Colonic mucosa (tissue), 4 donors: ENCODE results near the gene FBXL22. TPM values are rescaled to one million over a fixed set of nuclear protein-coding genes. Genes with fewer than 3 reads are reported as not detected.

Experiments
- DNase-seq: peaks from one replicate; pipeline ENCODE4 v3.0.0-alpha.2; 2020
- H3K27ac ChIP-seq: fragments of 200-600 bp; one replicate; pipeline ENCODE4 v1.8.0; 2021
- H3K27me3 ChIP-seq: fragments of 200-600 bp; one replicate; pipeline ENCODE4 v1.8.0; 2021
- H3K36me3 ChIP-seq: fragments of 200-600 bp; one replicate; pipeline ENCODE4 v1.8.0; 2021
- H3K4me1 ChIP-seq: fragments of 200-600 bp; one replicate; pipeline ENCODE4 v1.8.0; 2021; ENCODE audit warnings: mild to moderate bottlenecking
- H3K4me3 ChIP-seq: fragments of 200-600 bp; one replicate; pipeline ENCODE4 v1.8.0; 2021
- H3K9ac ChIP-seq, 2 donors: one replicate each; pipeline ENCODE4 v1.7.0; 2013; ENCODE audit warnings: control low read depth in 2 of 2, low read depth in 2 of 2, low read length in 2 of 2
- H3K9me3 ChIP-seq: fragments of 200-600 bp; one replicate; pipeline ENCODE4 v1.8.0; 2021
- intact Hi-C: fragments of 100-400 bp; cut with DNase I; formaldehyde crosslinking; loops from one replicate; pipeline ENCODE4 v1.14.1; 2022
- total RNA-seq, 2 donors: library from RNA; stranded (reverse); fragmentation: NEBNext Ultra II Directional in 1 of 2; extraction: Animal tissue kit (Norgen Biotek cat#: 25700) in 1 of 2; gene quantifications; one replicate each; pipeline ENCODE4 v1.2.1, GENCODE V29; 2021
- TF ChIP-seq, protein P1 (sequence below): fragments of 200-600 bp; IDR thresholded peaks from one replicate; pipeline ENCODE4 v1.8.0; 2022; ENCODE audit warnings: antibody characterized with exemption, mild to moderate bottlenecking
- donor health status: healthy.
- donor health status: DM: no; HTN: no; CAD: no.
- donor health status: DM: no; HTN: no; CAD: no.

The FBXL22 gene
- total RNA-seq, 2 donors from 2014 or later, result 2.1 to 4.4 TPM

DNA sequence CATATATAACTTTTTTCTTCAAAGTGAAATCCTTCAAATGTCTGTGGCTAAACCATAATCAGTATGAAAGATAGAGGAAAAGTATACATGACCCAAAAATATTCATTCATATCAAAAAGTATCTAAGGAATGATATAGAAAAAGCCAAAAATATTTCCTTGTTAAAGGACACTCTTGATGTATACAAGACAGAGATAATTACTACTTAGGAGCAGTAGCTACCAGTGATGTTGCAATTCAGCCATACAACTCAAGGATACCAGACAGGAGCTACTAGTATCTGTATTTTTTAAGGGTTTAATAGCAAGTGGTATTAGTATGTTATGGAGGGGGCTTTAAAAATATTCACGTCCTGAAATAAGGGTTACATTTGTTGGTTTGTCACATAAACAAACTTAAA, 37.0 kb downstream of the FBXL22 start:
- no peak for DNase-seq
- no peak overlapping the region for H3K4me3 ChIP-seq
- H3K4me1 ChIP-seq, result no peaks in the 10 kb centered on the region
- H3K36me3 ChIP-seq, result no peaks in the 10 kb centered on the region
- no peaks in the 10 kb centered on the region for H3K27me3 ChIP-seq
- no peaks in the 10 kb centered on the region for H3K9me3 ChIP-seq
- TF ChIP-seq, protein P1, sequence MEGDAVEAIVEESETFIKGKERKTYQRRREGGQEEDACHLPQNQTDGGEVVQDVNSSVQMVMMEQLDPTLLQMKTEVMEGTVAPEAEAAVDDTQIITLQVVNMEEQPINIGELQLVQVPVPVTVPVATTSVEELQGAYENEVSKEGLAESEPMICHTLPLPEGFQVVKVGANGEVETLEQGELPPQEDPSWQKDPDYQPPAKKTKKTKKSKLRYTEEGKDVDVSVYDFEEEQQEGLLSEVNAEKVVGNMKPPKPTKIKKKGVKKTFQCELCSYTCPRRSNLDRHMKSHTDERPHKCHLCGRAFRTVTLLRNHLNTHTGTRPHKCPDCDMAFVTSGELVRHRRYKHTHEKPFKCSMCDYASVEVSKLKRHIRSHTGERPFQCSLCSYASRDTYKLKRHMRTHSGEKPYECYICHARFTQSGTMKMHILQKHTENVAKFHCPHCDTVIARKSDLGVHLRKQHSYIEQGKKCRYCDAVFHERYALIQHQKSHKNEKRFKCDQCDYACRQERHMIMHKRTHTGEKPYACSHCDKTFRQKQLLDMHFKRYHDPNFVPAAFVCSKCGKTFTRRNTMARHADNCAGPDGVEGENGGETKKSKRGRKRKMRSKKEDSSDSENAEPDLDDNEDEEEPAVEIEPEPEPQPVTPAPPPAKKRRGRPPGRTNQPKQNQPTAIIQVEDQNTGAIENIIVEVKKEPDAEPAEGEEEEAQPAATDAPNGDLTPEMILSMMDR, result no peak
- H3K27ac ChIP-seq, result no peak overlapping the region
- no peak overlapping the region for H3K9ac ChIP-seq
- intact Hi-C loops, result no loop called here

DNA sequence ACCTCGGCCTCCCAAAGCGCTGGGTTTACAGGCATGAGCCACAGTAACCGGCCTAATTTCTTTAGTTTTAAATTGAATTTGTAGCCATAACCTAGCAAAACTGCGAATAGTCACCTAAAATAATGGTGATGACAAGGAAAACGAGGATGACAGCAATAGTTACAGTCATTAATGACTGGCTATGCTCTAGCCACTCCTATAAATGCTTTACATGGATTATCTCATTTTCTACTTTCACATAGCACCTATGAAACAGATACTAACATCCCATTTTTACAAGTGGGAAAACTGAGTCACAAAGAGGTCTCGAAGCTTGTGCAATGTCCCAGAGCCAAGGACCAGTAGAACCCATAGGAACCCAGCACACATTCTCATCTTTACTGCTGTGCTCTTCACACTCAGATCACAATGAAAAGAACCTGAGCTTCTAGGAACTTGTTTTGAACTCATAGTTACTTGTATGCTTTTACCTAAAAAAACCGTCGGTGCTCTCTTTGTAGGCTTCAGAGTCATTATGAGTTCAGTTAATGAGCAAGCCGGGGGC, 39.4 kb downstream of the FBXL22 start:
- no peak overlapping the region for H3K27ac ChIP-seq
- H3K9me3 ChIP-seq, result no peaks in the 10 kb centered on the region
- H3K9ac ChIP-seq, result no peak overlapping the region
- H3K4me3 ChIP-seq, result no peak overlapping the region
- H3K4me1 ChIP-seq, result no peaks in the 10 kb centered on the region
- H3K27me3 ChIP-seq, result no peaks in the 10 kb centered on the region
- peaks cover 6% of the 10 kb centered on the region for H3K36me3 ChIP-seq
- no peak for DNase-seq
- TF ChIP-seq, protein P1, result no peak
- intact Hi-C loops, result no loop called here

DNA sequence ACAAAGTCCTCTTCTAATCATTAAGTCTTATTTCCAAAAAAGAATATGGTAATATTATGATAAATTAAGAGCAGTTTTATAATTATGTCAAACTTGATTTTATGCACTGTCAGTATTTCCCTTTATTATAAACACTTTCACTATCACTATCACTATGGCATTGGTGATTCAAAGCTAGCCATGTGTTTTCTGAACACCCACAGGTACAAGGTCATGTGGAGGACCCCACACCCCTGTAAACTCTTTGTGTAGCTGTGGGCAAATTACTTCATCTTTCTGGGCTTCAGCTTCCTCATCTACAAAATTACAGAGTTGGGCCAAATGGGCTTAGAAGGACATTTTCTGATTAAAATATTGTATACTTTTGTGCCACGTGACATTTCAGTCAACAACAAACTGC, 41.7 kb downstream of the FBXL22 start:
- H3K27me3 ChIP-seq, result no peaks in the 10 kb centered on the region
- intact Hi-C loops, result no loop called here
- TF ChIP-seq, protein P1, result no peak
- no peak overlapping the region for H3K27ac ChIP-seq
- H3K4me1 ChIP-seq, result no peaks in the 10 kb centered on the region
- no peaks in the 10 kb centered on the region for H3K9me3 ChIP-seq
- peaks cover 8% of the 10 kb centered on the region for H3K36me3 ChIP-seq
- no peak overlapping the region for H3K9ac ChIP-seq
- no peak for DNase-seq
- no peak overlapping the region for H3K4me3 ChIP-seq

DNA sequence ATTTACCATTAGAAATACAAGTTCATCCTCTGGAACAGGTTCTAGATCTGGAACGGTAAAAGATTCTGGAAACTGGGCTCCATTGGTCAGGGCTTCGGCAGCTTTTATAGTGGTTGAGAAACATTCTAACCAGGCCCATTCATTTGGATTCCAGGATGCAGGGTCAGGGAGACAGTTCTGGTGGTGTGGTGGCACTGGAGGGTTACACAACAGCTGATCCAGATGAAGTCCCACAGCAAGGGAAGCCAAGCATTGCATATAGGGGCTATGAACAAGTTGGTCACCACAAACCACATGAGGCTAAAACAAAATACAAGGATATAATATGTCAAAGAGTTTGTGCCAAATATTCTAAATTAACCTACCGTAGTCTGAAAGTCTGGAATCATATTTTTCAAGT, 43.0 kb downstream of the FBXL22 start:
- no peak for DNase-seq
- H3K4me3 ChIP-seq, result no peak overlapping the region
- no peaks in the 10 kb centered on the region for H3K27me3 ChIP-seq
- H3K9ac ChIP-seq, result no peak overlapping the region
- H3K27ac ChIP-seq, result no peak overlapping the region
- intact Hi-C loops, result no loop called here
- TF ChIP-seq, protein P1, result no peak
- H3K36me3 ChIP-seq, result peaks cover 8% of the 10 kb centered on the region
- H3K4me1 ChIP-seq, result no peaks in the 10 kb centered on the region
- H3K9me3 ChIP-seq, result no peaks in the 10 kb centered on the region

Other genes with a start within 250 kb of the FBXL22 start
- gene CA12, start 215.5 kb upstream of the FBXL22 start, total RNA-seq, result 100 to 1,000 TPM; 290 to 339 TPM
- gene USP3, start 92.8 kb upstream of the FBXL22 start, total RNA-seq, result 10 to 100 TPM; 57.6 to 74.2 TPM
- 10 to 100 TPM; 58.2 to 58.9 TPM for gene HERC1, start 236.6 kb downstream of the FBXL22 start, total RNA-seq